Stimulated activated CD8-positive, alpha-beta memory T cell treated with anti-CD3 and anti-CD28 coated beads, Interleukin-15, amount 100 ng/mL, for 48 hours (primary cell): ENCODE measurements around the gene ALDH2.
"Not testable (repeated sequence)": the region's sequence is repeated elsewhere in the genome, so short reads cannot be mapped to it uniquely, and the experiment has no call there.

Source experiments
- DNase-seq, 2 donors: peaks; one replicate each; pipeline ENCODE4 v3.0.0-alpha.2; 2020; ENCODE audit warnings: low read depth in 2 of 2

Gene ALDH2

DNA sequence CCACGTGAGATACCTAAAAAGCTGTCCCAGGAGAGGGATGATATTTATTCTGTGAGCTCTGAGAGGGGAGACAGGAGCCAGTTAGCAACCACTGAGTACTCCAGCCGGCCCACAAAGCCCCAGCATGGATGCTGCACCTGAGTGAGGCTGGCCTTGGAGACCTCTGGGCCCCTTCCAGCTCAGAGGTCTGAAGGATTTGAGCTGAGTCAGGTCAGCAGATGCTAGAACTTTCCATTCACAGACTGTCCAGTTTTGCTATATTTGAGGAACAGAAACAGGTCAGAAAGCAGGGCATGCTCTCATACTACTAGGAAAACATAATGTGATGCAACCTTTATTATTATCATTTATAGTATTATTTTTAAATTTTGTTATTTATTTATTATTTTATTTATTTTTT is 60.3 kb downstream of the ALDH2 start:
- DNase-seq: no peak

GRCh38 chr12:111827907-111828306 is 61.2 kb downstream of the ALDH2 start:
- DNase-seq: no peak

GRCh38 chr12:111828338-111828979 is 61.7 kb downstream of the ALDH2 start:
- no peak for DNase-seq

- DNase-seq: not testable (repeated sequence)
Measured at GRCh38 chr12:111829635-111830034, 62.9 kb downstream of the ALDH2 start.

DNA sequence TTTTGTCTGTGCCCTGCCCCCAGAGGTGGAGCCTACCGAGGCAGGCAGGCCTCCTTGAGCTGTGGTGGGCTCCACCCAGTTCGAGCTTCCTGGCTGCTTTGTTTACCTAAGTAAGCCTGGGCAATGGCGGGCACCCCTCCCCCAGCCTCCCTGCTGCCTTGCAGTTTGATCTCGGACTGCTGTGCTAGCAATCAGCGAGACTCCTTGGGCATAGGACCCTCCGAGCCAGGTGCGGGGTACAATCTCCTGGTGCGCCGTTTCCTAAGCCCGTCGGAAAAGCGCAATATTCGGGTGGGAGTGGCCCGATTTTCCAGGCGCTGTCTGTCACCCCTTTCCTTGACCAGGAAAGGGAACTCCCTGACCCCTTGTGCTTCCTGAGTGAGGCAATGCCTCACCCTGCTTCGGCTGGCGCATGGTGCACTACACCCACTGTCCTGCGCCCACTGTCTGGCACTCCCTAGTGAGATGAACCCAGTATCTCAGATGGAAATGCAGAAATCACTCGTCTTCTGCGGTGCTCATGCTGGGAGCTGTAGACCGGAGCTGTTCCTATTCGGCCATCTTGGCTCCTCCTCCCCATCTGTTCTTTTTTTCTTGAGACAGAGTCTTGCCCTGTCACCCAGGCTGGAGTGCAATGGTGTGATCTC is 68.1 kb downstream of the ALDH2 start:
- not testable (repeated sequence) for DNase-seq

GRCh38 chr12:111835531-111836181 is 68.9 kb downstream of the ALDH2 start:
- not testable (repeated sequence) for DNase-seq

GRCh38 chr12:111838353-111838752 is 71.6 kb downstream of the ALDH2 start:
- no peak for DNase-seq

DNA sequence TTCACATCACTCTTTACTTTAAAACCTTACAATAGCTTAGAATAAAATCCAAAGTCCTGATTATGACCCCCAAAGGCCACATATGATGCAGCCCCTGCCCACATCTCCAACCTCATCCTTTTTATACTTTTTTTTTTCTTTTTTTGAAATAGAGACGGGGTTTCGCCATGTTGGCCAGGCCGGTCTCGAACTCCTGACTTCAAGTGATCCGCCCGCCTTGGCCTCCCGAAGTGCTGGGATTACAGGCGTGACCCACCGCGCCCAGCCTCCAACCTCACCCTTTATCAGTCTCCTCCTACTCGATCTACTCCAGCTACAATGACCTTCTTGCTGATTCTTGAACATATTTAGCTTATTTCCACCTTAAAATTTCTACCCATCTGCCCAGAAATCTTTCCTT is 74.1 kb downstream of the ALDH2 start:
- DNase-seq: no peak

GRCh38 chr12:111841236-111841749 is 74.6 kb downstream of the ALDH2 start:
- DNase-seq: no peak

DNA sequence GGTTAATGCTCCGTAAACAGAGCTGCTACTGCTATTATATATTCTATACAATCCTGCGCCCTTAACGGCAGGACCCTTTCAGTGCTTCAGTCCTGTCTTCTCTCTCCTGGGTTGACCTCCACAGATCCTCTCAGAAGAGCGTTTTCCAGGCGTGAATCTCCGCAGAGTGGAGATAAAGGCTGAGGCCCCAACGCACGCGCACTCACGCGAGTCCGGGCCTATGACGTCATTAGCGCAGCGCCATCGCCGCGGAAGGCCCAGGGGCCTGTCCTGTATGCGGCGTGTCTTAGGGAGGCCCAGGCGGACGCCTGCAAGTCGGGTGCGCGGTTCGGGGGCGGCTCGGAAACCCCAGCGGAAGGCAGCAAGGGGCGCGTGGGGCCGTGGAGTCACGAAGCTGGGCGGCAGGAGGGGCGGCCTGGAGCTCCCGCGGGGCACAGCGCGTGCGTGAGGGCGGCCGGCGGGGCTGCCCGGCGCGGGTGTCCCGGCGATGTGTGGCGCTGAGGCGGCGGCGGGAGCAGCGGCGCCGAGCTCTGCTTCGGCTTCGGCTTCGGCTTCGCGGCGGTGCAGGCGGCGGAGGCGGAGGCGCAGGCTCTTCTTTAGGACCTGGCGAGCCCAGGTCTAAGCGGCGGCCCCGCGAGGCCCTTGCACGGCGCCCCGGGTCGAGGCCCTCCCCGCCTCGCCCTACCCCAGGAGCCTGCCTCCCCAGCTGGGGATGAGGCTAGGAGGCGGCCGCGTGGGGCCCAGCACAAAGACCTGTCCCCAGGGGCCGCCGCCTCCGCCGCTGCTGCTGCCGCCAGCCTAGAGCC is 75.2 kb downstream of the ALDH2 start, which contains the start of gene MAPKAPK5:
Gene MAPKAPK5, plus strand, starts transcription at position 479 of the 806 bp plus-strand sequence. CDS start 506 bp downstream, outside the sequence.
- peak; percentile 93 to 97 for DNase-seq

DNA sequence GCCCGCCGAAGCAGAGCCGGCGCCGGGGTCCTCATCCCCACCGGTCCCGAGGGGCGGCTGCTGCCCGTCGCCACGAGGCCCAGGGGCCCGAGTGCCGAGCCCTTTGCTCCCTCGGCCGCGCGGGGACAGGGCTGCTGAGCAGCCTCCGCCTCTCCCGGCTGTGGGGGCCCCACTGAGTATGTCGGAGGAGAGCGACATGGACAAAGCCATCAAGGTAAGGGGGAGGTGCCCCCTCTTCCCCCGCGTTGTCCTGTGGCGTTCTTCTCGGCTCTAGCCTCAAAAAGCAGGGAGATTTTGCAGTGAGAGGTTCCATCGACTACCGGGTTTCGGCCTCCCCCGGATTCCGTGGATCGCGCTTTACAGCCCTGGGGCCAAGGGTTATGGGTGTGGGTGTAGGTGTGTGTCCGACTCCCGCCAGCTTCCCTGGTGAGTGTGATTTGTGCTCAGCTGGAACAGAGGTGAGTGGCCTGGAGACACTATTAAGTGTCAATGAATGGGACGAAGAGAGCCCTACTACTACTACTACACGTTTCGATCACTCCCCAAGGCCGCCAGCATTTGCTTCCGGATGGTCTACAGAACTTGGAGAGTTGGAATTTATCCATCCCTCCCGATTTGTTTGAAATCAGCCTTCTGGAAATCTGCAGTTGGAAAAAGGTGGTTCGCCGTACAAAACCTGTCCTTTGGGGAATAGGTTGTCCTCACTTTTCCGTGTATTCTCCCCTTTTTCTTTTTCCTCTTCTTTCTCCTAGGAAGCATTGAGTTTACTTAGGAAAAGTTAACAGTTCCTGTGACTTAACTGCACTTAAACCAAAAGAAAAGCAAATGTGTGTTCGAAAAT is 76.0 kb downstream of the ALDH2 start:
- DNase-seq: peak in 1 of 2 donors; percentile 10

GRCh38 chr12:111846016-111846415 is 79.3 kb downstream of the ALDH2 start:
- DNase-seq: no peak

DNA sequence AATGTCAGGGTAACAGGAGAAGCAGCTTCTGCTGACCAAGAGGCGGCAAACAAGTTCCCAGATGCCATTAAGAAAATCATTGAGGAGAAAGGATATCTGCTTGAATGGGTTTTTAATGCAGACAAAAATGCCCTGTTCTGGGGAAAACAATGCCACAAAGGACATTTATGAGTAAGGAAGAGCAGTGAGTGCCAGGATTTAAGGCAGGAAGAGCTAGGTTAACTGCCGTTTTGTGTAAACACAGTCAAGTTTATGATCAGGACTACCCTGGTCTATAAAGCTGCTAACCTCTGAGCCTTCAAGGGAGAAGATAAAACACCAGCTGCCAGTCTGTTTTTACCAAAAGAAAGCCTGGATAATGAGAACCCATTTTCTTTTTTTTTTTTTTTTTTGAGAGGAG is 83.8 kb downstream of the ALDH2 start:
- DNase-seq: no peak

DNA sequence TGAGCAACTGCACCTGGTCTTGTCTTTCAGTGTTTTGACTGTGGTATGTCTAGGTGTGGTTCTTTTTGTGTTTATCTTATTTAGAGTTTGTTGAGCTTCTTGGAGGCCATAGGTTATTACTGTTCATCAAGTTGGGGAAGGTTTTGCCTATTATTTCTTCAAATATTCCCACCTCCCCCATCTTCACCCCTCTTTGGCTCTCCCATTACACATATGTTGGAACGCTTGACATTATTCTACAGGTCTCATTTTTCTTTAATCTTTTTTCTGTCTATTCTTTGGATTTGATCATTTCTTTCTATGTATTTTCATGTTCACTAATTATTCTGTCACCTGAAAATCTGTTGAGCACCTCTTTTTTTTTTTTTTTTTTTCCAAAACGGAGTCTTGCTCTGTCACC is 91.5 kb downstream of the ALDH2 start:
- DNase-seq: no peak

DNA sequence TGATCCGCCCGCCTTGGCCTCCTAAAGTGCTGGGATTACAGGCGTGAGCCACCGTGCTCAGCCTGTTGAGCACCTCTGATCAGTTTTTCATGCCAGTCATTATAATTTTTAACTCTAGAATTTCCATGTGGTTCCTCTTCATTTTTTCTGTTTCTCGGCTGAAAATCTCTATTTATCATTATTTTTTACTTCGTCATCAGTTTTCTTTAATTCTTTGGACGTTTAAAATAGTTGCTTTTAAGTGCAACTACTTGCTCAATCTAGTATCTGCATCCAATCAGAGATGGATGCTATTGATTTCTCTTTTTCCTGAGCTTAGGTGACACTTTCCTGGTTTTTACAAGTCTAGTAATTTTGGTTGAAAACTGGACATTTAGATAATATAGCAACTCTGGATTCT is 92.0 kb downstream of the ALDH2 start:
- DNase-seq: no peak

GRCh38 chr12:111864913-111865312 is 98.2 kb downstream of the ALDH2 start:
- no peak for DNase-seq
